HS-27A (cell line): Measurements from ENCODE around the gene SSBP3.
A peak's percentile ranks its signal among the peaks of the same experiment; 100 is the strongest.

ENCODE experiments used
- DNase-seq: peaks from one replicate; pipeline ENCODE4 v3.0.0-alpha.2; 2012; ENCODE audit warnings: low read depth, missing footprints

Gene SSBP3

GRCh38 chr1:54329312-54330003, 76.7 kb downstream of the SSBP3 start:
- no peak for DNase-seq

- no peak for DNase-seq
Measured at GRCh38 chr1:54328066-54328636, 78.0 kb downstream of the SSBP3 start.

- DNase-seq, result no peak
Measured at GRCh38 chr1:54327386-54328065, 78.7 kb downstream of the SSBP3 start.

DNA sequence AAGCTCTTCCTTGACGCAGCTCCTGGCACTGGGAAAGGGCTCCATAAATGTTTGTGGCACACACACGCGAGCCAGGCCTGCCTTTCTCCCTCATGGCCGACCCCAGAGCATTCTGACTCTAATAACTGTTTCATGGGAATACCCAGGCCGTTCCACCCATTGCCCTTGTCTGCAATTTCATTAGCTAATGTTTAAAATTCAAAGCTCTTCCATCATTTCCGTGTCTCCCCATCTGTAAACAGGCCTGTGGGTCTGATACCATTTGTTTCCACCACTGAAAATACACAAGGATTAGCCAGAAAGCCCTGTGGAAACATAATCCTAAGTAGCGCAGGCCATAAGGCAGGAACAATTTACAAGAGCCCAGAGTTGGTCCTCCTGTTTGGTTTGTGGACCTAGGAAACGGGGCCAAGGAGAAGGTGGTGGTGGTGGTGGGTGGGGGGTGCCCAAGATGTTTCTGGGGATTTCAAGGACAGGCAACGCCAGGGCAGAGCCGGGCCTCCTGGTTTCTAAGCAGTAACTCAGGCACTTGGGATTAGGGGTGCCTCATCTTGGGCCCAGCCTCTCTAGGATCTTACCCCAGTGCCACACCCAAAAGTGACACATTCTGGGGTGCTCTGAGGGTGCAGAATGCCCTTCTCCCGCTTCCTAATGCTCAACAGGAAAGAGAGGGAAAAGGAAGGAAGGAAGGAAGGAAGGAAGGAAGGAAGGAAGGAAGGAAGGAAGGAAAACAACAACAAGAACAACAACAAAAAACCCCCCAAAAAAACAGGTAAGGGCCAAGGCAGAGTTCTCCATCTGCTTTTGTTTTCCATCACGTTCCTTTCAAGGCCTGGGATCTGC, 79.4 kb downstream of the SSBP3 start:
- DNase-seq, result no peak

DNA sequence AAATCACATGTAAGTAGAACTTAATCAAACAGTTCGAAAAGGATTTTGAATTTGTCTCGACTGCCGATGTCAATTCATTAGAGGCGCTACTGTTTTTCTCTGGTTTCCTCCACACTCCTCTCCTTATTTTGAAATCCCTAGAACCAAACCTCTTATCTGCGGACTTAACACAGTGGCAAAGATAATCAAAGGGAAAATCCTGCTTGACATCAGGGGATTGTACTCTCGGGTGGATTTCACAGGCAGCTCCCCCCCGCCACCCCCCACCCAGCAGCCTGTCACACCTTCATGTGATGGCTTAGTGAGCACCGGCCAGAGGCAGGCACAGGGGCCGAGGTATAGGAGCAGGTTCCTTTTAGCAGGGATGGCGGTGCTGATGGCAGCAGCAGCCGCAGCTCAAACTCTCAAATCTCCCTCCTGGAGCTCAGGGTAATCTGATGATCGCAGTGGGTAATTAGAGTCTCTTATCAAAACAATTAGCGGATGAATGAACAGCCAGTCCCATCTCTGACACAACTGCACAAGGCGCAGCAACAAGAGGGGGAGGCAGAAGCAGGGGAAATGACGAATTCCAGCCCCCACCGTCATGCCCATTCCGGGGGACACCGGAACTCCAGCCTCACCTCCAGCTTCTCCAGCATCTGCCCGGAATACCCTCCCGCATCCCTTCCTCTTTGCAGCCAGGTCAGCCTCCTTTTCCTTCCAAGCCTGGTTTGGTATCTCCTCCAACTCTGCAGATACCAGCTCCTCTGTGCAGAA, 80.3 kb downstream of the SSBP3 start:
- no peak for DNase-seq

GRCh38 chr1:54325284-54325683, 80.9 kb downstream of the SSBP3 start:
- no peak for DNase-seq

- DNase-seq, result no peak
Measured at GRCh38 chr1:54324251-54325140, 81.7 kb downstream of the SSBP3 start.

DNA sequence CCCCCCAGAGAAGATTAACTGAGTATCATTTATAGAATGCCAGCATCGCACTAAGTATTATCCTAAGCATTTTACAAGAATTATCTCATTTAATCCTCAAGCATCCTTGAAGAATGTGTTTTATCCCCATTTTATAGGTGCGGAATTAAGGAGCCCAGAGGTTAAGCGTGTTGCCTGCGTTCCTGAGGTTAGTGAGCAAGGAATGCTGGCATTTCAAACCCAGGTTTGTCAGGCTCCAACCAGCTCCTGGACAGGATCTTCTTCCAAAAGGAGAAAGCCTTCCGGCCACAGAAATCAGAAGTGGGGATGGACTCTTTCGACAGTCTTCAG, 82.3 kb downstream of the SSBP3 start:
- no peak for DNase-seq

DNA sequence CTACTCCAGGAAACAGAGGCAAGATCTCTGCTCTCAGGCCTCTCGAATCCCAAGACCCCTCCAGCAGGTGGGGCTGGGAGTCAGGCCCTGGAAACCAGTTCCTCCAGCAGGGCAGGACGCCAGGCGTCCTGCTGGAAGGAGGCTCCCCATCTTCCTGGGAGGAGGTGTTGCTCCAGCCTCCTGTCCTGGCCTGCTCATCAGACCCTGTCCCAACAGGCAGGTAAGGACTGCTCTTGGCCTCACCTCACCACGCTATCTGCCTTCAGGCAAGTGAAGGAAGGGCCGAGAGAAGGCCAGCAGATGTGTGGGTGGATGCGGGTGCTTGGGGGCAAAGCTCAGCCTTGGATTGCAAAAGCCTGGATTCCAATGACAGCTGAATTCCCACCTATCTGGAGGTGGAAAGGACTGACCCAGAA, 82.9 kb downstream of the SSBP3 start:
- no peak for DNase-seq

- no peak for DNase-seq
Measured at GRCh38 chr1:54318246-54318814, 87.9 kb downstream of the SSBP3 start.

GRCh38 chr1:54317084-54317483, 89.1 kb downstream of the SSBP3 start:
- DNase-seq, result no peak

- DNase-seq, result no peak
Measured at GRCh38 chr1:54315099-54315498, 91.1 kb downstream of the SSBP3 start.

- DNase-seq, result no peak
Measured at GRCh38 chr1:54314696-54315095, 91.5 kb downstream of the SSBP3 start.

GRCh38 chr1:54312796-54313316, 93.3 kb downstream of the SSBP3 start:
- no peak for DNase-seq

DNA sequence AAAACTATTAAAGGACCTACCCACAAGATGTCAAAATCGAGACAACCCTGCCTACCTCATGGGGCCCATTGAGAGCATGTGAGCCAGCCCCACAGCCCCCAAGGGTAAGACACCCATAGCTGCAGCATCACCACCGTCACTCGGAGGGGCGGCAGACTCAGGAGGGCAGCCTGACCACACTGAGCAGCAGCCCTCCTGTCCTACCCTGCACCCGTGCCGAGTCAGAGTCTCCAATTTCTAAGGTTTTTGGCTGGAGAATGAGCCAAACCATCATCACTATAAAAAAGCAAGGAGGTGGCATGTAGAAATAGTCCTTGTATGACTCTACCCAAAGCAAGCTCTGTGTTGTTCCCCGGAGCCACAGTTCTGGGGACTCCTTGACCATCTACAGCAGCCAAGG, 94.7 kb downstream of the SSBP3 start:
- no peak for DNase-seq

- DNase-seq, result peak; percentile 19
Measured at GRCh38 chr1:54310439-54311328, 95.5 kb downstream of the SSBP3 start.

GRCh38 chr1:54309631-54310366, 96.4 kb downstream of the SSBP3 start:
- DNase-seq, result no peak

DNA sequence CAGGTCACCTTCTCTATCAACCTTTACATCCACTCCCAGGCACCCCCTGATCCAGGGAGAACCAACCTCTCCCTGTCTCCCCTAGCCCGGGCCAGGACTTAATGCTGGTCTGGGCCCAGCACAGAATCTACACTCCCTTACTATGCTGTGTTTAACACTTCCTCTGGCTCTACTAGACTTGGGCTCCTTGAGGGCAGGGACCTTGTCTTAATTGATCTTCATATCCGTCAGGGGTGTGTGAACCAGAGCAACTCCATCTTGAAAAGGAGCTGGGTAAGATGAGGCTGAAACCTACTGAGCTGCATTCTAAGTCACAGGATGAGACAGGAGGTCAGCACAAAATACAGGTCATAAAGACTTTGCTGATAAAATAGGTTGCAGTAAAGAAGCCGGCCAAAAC, 98.9 kb downstream of the SSBP3 start:
- DNase-seq, result no peak
